PC-3 (cell line): ENCODE measurements around the gene WNT7A. TPM values are rescaled to one million over a fixed set of nuclear protein-coding genes. Genes with fewer than 3 reads are reported as not detected.

ENCODE experiments used
- ATAC-seq: fragments of 200-7000 bp; cut with Tn5 transposase; 2 replicates; pipeline ENCODE4 v1.9.1; 2020; ENCODE audit warnings: mild to moderate bottlenecking, moderate library complexity
- BruUV-seq: library from RNA; stranded (reverse); fragments of 400-500 nt; replicated peaks from 2 replicates; lab custom pipeline; 2021; lab: Mats Ljungman, UMichigan
- CTCF ChIA-PET: fragments of 300-600 bp; sonication (Branson Sonifier 250); formaldehyde crosslinking; loops from one replicate; lab custom pipeline; 2022; ENCODE audit warnings: antibody characterized with exemption; lab: Charles Lee
- POLR2A ChIA-PET: fragments of 300-600 bp; sonication (Branson Sonifier 250); formaldehyde crosslinking; loops from one replicate; lab custom pipeline; 2022; ENCODE audit warnings: antibody characterized with exemption; ENCODE audit not compliant: unreplicated experiment; lab: Charles Lee
- DNase-seq: peaks from one replicate; pipeline ENCODE4 v3.0.0-alpha.2; 2015
- H2AFZ ChIP-seq: fragments of 300-600 bp; sonication (generic); 2 replicates; pipeline ENCODE4 v1.6.0; 2016; ENCODE audit warnings: antibody characterized with exemption, low read length
- H3F3A ChIP-seq: fragments of 300-600 bp; sonication (generic); one replicate; pipeline ENCODE4 v1.6.0; 2017; ENCODE audit warnings: antibody characterized with exemption, low read length, control low read depth, mild to moderate bottlenecking; ENCODE audit not compliant: unreplicated experiment
- H3K27ac ChIP-seq: fragments of 300-600 bp; sonication (generic); 2 replicates; pipeline ENCODE4 v1.5.1; 2016; ENCODE audit warnings: mild to moderate bottlenecking, low read length
- H3K27me3 ChIP-seq: fragments of 300-600 bp; sonication (generic); 2 replicates; pipeline ENCODE4 v1.6.1; 2016; ENCODE audit warnings: low read length, mixed read lengths
- H3K36me3 ChIP-seq: fragments of 300-600 bp; sonication (generic); 2 replicates; pipeline ENCODE4 v1.6.1; 2016; ENCODE audit warnings: low read depth, mixed run types, low read length, mixed read lengths
- H3K4me1 ChIP-seq: fragments of 300-600 bp; sonication (generic); 2 replicates; pipeline ENCODE4 v1.5.1; 2016; ENCODE audit warnings: low read length; ENCODE audit not compliant: insufficient read depth
- H3K4me2 ChIP-seq: fragments of 300-600 bp; sonication (generic); 2 replicates; pipeline ENCODE4 v1.6.0; 2016; ENCODE audit warnings: low read length
- H3K4me3 ChIP-seq: fragments of 300-600 bp; sonication (generic); 2 replicates; pipeline ENCODE4 v1.5.1; 2016; ENCODE audit warnings: mild to moderate bottlenecking, low read length, mixed read lengths
- H3K79me2 ChIP-seq: fragments of 300-600 bp; sonication (generic); 2 replicates; pipeline ENCODE4 v1.6.1; 2017; ENCODE audit warnings: low read length, mixed read lengths
- H3K9ac ChIP-seq: fragments of 300-600 bp; sonication (generic); 2 replicates; pipeline ENCODE4 v1.6.0; 2016; ENCODE audit warnings: mild to moderate bottlenecking, low read length
- H3K9me2 ChIP-seq: fragments of 300-600 bp; sonication (generic); replicated peaks from 2 replicates; pipeline ENCODE4 v1.6.1; 2016; ENCODE audit warnings: mixed run types, low read length, mixed read lengths
- H3K9me3 ChIP-seq: fragments of 300-600 bp; sonication (generic); 2 replicates; pipeline ENCODE4 v1.6.1; 2016; ENCODE audit warnings: low read length, mixed read lengths
- H4K20me1 ChIP-seq: fragments of 300-600 bp; sonication (generic); 2 replicates; pipeline ENCODE4 v1.6.1; 2016; ENCODE audit warnings: low read length, mixed read lengths
- EZH2 ChIP-seq: fragments of 300-600 bp; sonication (generic); IDR thresholded peaks from one replicate; pipeline ENCODE4 v1.6.1; 2017; ENCODE audit warnings: antibody characterized with exemption, mild to moderate bottlenecking, low read length; ENCODE audit not compliant: unreplicated experiment
- EZH2phosphoT487 ChIP-seq: fragments of 300-600 bp; sonication (generic); IDR thresholded peaks from 2 replicates; pipeline ENCODE4 v1.6.1; 2018; ENCODE audit warnings: mild to moderate bottlenecking, antibody characterized with exemption, low read length, borderline replicate concordance
- intact Hi-C: fragments of 100-400 bp; cut with micrococcal nuclease; formaldehyde crosslinking; loops from 2 replicates; pipeline ENCODE4 v1.9.0; 2023
- total RNA-seq: library from RNA; depleted of rRNA; stranded (reverse); fragments of >200 nt; gene quantifications from 2 replicates; pipeline ENCODE4 v1.2.3, GENCODE V29; 2014
- TF ChIP-seq, protein P1 (sequence below): fragments of 300-600 bp; sonication (generic); conservative IDR thresholded peaks from 2 replicates; pipeline ENCODE4 v1.5.1; 2017; ENCODE audit warnings: antibody characterized with exemption, low read depth, mild to moderate bottlenecking, low read length

WNT7A gene
- total RNA-seq, 1 experiment from 2014 or later, result 16.2 TPM

DNA sequence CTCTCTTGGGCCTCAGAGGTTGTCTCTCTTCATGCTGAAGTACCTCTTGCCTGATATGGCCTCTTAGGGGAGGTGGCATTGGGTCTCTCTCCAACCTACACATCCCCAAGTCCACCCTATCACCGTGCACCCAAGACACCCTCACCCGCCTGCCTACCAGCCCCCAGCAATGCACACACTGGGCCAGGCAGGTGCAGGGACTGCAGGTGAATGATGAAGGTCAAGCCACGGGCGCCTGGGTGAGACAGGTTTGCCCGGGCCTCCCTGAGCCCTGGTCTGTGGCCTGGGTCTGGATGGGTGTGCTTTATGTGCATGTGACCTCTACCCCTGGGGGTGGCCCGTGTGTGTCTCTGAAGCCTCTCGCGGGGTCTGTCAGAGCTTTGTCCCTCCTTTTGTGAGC is 68.3 kb downstream of the WNT7A start:
- no TSS peak for BruUV-seq
- H3K9me3 ChIP-seq, result peaks cover 17% of the 10 kb centered on the region
- intact Hi-C loops, result no loop called here
- H3K4me1 ChIP-seq, result no peaks in the 10 kb centered on the region
- CTCF ChIA-PET, result no interaction called here
- no peak overlapping the region for H3K4me2 ChIP-seq
- ATAC-seq (no peak), DNase-seq (no peak)
- H3F3A ChIP-seq, result no peaks in the 10 kb centered on the region
- peaks cover 28% of the 10 kb centered on the region for H3K36me3 ChIP-seq
- H2AFZ ChIP-seq, result no peak overlapping the region
- H4K20me1 ChIP-seq, result no peaks in the 10 kb centered on the region
- no peaks in the 10 kb centered on the region for H3K79me2 ChIP-seq
- H3K27me3 ChIP-seq, result no peaks in the 10 kb centered on the region
- no peak for TF ChIP-seq EZH2
- TF ChIP-seq, protein P1, sequence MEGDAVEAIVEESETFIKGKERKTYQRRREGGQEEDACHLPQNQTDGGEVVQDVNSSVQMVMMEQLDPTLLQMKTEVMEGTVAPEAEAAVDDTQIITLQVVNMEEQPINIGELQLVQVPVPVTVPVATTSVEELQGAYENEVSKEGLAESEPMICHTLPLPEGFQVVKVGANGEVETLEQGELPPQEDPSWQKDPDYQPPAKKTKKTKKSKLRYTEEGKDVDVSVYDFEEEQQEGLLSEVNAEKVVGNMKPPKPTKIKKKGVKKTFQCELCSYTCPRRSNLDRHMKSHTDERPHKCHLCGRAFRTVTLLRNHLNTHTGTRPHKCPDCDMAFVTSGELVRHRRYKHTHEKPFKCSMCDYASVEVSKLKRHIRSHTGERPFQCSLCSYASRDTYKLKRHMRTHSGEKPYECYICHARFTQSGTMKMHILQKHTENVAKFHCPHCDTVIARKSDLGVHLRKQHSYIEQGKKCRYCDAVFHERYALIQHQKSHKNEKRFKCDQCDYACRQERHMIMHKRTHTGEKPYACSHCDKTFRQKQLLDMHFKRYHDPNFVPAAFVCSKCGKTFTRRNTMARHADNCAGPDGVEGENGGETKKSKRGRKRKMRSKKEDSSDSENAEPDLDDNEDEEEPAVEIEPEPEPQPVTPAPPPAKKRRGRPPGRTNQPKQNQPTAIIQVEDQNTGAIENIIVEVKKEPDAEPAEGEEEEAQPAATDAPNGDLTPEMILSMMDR, result no peak
- TF ChIP-seq EZH2phosphoT487, result no peak
- no peak overlapping the region for H3K9ac ChIP-seq
- no peak overlapping the region for H3K4me3 ChIP-seq
- H3K9me2 ChIP-seq, result no peaks in the 10 kb centered on the region
- POLR2A ChIA-PET, result no interaction called here
- H3K27ac ChIP-seq, result no peak overlapping the region

DNA sequence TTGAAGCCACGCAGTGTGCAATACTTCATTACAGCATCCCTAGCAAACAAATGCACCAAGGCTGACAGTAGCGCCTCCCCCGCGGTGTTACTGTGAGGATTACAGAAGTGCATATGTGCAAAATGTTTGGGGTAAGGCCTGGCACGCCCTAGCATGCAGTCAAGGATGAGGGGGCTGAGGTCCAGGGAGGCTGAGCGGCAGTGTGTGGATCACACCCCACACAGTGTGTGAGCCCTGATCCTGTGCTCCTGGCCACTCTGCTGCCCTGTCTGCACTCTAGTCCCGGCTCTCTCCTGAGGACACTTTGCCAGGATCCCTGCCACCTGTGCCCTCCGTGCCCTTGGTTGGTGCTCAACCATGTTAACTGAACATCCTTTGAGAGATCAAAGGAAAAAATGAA is 71.3 kb downstream of the WNT7A start:
- no peaks in the 10 kb centered on the region for H3K9me3 ChIP-seq

More for the DNA sequence above, 71.3 kb downstream of the WNT7A start:
- Histone ChIP-seq H2AFZ (no peak overlapping the region), H3K4me1 (no peaks in the 10 kb centered on the region), H3K9me2 (no peaks in the 10 kb centered on the region), H3K4me3 (no peak overlapping the region), H3K36me3 (no peaks in the 10 kb centered on the region), H3K9ac (no peak overlapping the region), H3K27me3 (no peaks in the 10 kb centered on the region), H3K4me2 (no peak overlapping the region), H3K79me2 (no peaks in the 10 kb centered on the region), H4K20me1 (no peaks in the 10 kb centered on the region), H3F3A (no peaks in the 10 kb centered on the region), H3K27ac (no peak overlapping the region)
- BruUV-seq, result no TSS peak
- DNase-seq, result no peak
- ATAC-seq, result no peak
- TF ChIP-seq, protein P1, result no peak
- no peak for TF ChIP-seq EZH2phosphoT487
- TF ChIP-seq EZH2, result no peak
- intact Hi-C loops, result no loop called here
- CTCF ChIA-PET, result interaction anchor here (1.1 kb wide), 1 partner anchor 88 kb away, joined by 3 read pairs; no protein-coding TSS in a partner anchor
- POLR2A ChIA-PET, result interaction anchor here (0.5 kb wide), 1 partner anchor 12 kb away, joined by 3 read pairs; no protein-coding TSS in a partner anchor
